Pancreas (tissue), 10 donors: Measurements from ENCODE around the gene CIRBP. TPM values are rescaled to one million over a fixed set of nuclear protein-coding genes. Genes with fewer than 3 reads are reported as not detected.

ENCODE experiments used
- ATAC-seq, 4 donors: fragments of 200-7000 bp; cut with Tn5 transposase; one replicate each; pipeline versions ENCODE4 v1.8.0 to v1.9.1; 2020; ENCODE audit warnings: mild to moderate bottlenecking in 4 of 4, moderate library complexity in 4 of 4
- DNase-seq, 6 donors: peaks; one replicate each; pipeline ENCODE4 v3.0.0-alpha.2; 2020
- FAIRE-seq: peaks from 2 replicates; lab custom pipeline; 2012; peaks lifted over from hg19 to GRCh38; lab: Jason Lieb, UNC
- H3K27ac ChIP-seq, 4 donors: fragments of 200-600 bp; sonication (generic); 1 replicate in 3 of 4; 2 replicates in 1 of 4; pipeline versions ENCODE4 v1.5.0 to v1.8.0; 2020
- H3K27me3 ChIP-seq, 4 donors: fragments of 200-600 bp; one replicate each; pipeline ENCODE4 v1.8.0; 2021
- H3K36me3 ChIP-seq, 3 donors: fragments of 200-600 bp; sonication (generic) in 1 of 3; one replicate each; pipeline versions ENCODE4 v1.5.0 to v1.8.0; 2020 to 2021
- H3K4me1 ChIP-seq, 3 donors: fragments of 200-600 bp; one replicate each; pipeline ENCODE4 v1.8.0; 2021
- H3K4me3 ChIP-seq, 4 donors: fragments of 200-600 bp; sonication (generic) in 2 of 4; one replicate each; pipeline versions ENCODE4 v1.5.0 to v1.8.0; 2020 to 2021
- H3K9me3 ChIP-seq, 4 donors: fragments of 200-600 bp; one replicate each; pipeline ENCODE4 v1.8.0; 2021
- CTCF ChIP-seq, 4 donors: fragments of 200-600 bp; sonication (generic) in 3 of 4; IDR thresholded peaks; one replicate each; pipeline versions ENCODE4 v1.5.0 to v1.8.0; 2021; ENCODE audit warnings: antibody characterized with exemption in 4 of 4
- WGBS, 2 donors: extraction: QIAGEN DNeasy Blood & Tissue Kit; methylation state at CpG; one replicate each; pipeline ENCODE4 v1.1.7; 2013; 5-methylcytosine and 5-hydroxymethylcytosine counted together
- intact Hi-C, 3 donors: fragments of 100-400 bp; cut with DNase I; formaldehyde crosslinking; loops; one replicate each; pipeline versions ENCODE4 v1.11.1 to v1.14.2; 2022
- polyA plus RNA-seq, 2 donors: library from polyadenylated mRNA; stranded (reverse); fragments of 200-250 nt; gene quantifications; one replicate each; pipeline ENCODE4 v1.2.3, GENCODE V29; 2013
- total RNA-seq, 6 donors: library from RNA; stranded (reverse); fragmentation: NEBNext Ultra II Directional in 4 of 6; extraction: Animal tissue kit (Norgen Biotek cat#: 25700) in 4 of 6; gene quantifications; one replicate each; pipeline versions ENCODE4 v1.2.1 to v1.2.4, GENCODE V29; 2021 to 2023
- donor health status: healthy with polysubstance abuse.
- donor health status: DM: no; HTN: no; CAD: no; lungs with moderate emphysema.
- donor health status: DM: no; HTN: no; CAD: no.
- donor health status: control.
- donor health status: control.
- donor health status: Bipolar disorder and iron deficiency.
- donor health status: DM: yes; HTN: yes; CAD: no.
- donor health status: DM: no; HTN: no; CAD: no.
- donor health status: DM: no; HTN: no; CAD: no.
- donor health status: DM: yes; HTN: yes; CAD: no.

The CIRBP gene
- total and polyA plus RNA-seq, 8 donors = 232 to 1,009 (median 539) TPM

GRCh38 chr19:1264801-1265614 is 4.1 kb upstream of the CIRBP start:
- Histone ChIP-seq H3K4me1 (peaks cover 38 to 58% (median 40%) of the 10 kb centered on the region in 3 donors), H3K9me3 (no peaks in the 10 kb centered on the region), H3K27me3 (no peaks in the 10 kb centered on the region), H3K36me3 (no peaks in the 10 kb centered on the region), H3K27ac (peak overlapping the region; percentile 57 to 75 (median 68)), H3K4me3 (no peak overlapping the region)
- WGBS, 2 donors = 74 to 75% methylated on average over 20 to 26 of the region's 26 CpGs
- DNase-seq = peak in 4 of 6 donors; percentile 65 to 75 (median 68)
- no peak for FAIRE-seq
- TF ChIP-seq CTCF (IDR thresholded peaks at IDR 0.05) = no peak
- intact Hi-C loops = no loop called here
- ATAC-seq = no peak

- Histone ChIP-seq H3K27ac (peak overlapping the region; percentile 57 to 75 (median 68)), H3K36me3 (no peaks in the 10 kb centered on the region), H3K27me3 (no peaks in the 10 kb centered on the region), H3K9me3 (no peaks in the 10 kb centered on the region), H3K4me1 (peaks cover 37 to 56% (median 42%) of the 10 kb centered on the region in 3 donors), H3K4me3 (peak overlapping the region in 2 of 4 donors; percentile 31 to 53)
- DNase-seq (peak in 4 of 6 donors; percentile 52 to 69 (median 58)), ATAC-seq (no peak), FAIRE-seq (no peak)
- no peak for TF ChIP-seq CTCF (IDR thresholded peaks at IDR 0.05)
- WGBS, 2 donors = 50 to 54% methylated on average over 24 to 28 of the region's 28 CpGs
- intact Hi-C loops = loop anchor here in 1 of 3 donors (2.0 kb wide), 1 partner anchor 21 kb away; no protein-coding TSS in a partner anchor
Measured at GRCh38 chr19:1265615-1266128, 3.5 kb upstream of the CIRBP start.

- FAIRE-seq = no peak
- WGBS, 2 donors = 9 to 12% methylated on average over 65 to 84 of the region's 84 CpGs
- H3K4me3 ChIP-seq = peak overlapping the region; percentile 13 to 53 (median 32)
- TF ChIP-seq CTCF (IDR thresholded peaks at IDR 0.05) = no peak
- peaks cover 0 to 3% (median 2%) of the 10 kb centered on the region in 3 donors for H3K36me3 ChIP-seq
- H3K9me3 ChIP-seq = no peaks in the 10 kb centered on the region
- H3K4me1 ChIP-seq = peaks cover 43 to 61% (median 43%) of the 10 kb centered on the region in 3 donors
- peak; percentile 71 to 93 (median 88) for DNase-seq
- ATAC-seq = peak; percentile 11 to 34 (median 24)
- peak overlapping the region; percentile 57 to 75 (median 68) for H3K27ac ChIP-seq
- intact Hi-C loops = loop anchor here in 1 of 3 donors (2.0 kb wide), 1 partner anchor 22 kb away; no protein-coding TSS in a partner anchor
- no peaks in the 10 kb centered on the region for H3K27me3 ChIP-seq
Measured at GRCh38 chr19:1266129-1266915, 2.8 kb upstream of the CIRBP start.

- 1 to 2% methylated on average over 37 to 59 of the region's 59 CpGs for WGBS, 2 donors
- H3K9me3 ChIP-seq = no peaks in the 10 kb centered on the region
- intact Hi-C loops = loop anchor here in 1 of 3 donors (2.0 kb wide), 1 partner anchor 22 kb away; no protein-coding TSS in a partner anchor
- peak in 5 of 6 donors; percentile 62 to 96 (median 82) for DNase-seq
- TF ChIP-seq CTCF (IDR thresholded peaks at IDR 0.05) = peak; percentile 93 to 97 (median 95)
- H3K36me3 ChIP-seq = peaks cover 0 to 10% (median 9%) of the 10 kb centered on the region in 3 donors
- FAIRE-seq = no peak
- peaks cover 43 to 62% (median 46%) of the 10 kb centered on the region in 3 donors for H3K4me1 ChIP-seq
- peak overlapping the region; percentile 57 to 75 (median 68) for H3K27ac ChIP-seq
- no peaks in the 10 kb centered on the region for H3K27me3 ChIP-seq
- peak; percentile 12 to 38 (median 24) for ATAC-seq
- H3K4me3 ChIP-seq = peak overlapping the region; percentile 13 to 53 (median 32)
Measured at GRCh38 chr19:1266916-1267476, 2.1 kb upstream of the CIRBP start.
